Measurements from ENCODE around the gene HERC2. TPM values are rescaled to one million over a fixed set of nuclear protein-coding genes. Genes with fewer than 3 reads are reported as not detected.

HERC2 gene
- total RNA-seq, 6 experiments from 2014 or later, result 33.6 to 47.3 (median 37.0) TPM

GRCh38 chr15:28191832-28192231 lies 130.1 kb downstream of the HERC2 start:
- H3K4me3 Mint-ChIP-seq, result peak overlapping the region; percentile 43
- DNase-seq, result peak; percentile 68
- no peaks in the 10 kb centered on the region for H3K27me3 Mint-ChIP-seq (ENCODE audit: insufficient read depth)
- TF ChIP-seq CTCF (IDR thresholded peaks at IDR 0.05), result peak; percentile 67
- H3K9me3 Mint-ChIP-seq, result no peaks in the 10 kb centered on the region
- peak overlapping the region; percentile 70 for H3K27ac Mint-ChIP-seq
- H3K4me1 Mint-ChIP-seq (ENCODE audit: low read depth), result peaks cover 15% of the 10 kb centered on the region
- peaks cover 15% of the 10 kb centered on the region for H3K36me3 Mint-ChIP-seq (ENCODE audit: low read depth)

GRCh38 chr15:28190391-28191174 lies 131.4 kb downstream of the HERC2 start:
- DNase-seq, result no peak
- H3K27ac Mint-ChIP-seq, result no peak overlapping the region
- no peak overlapping the region for H3K4me3 Mint-ChIP-seq
- TF ChIP-seq CTCF (IDR thresholded peaks at IDR 0.05), result no peak
- peaks cover 15% of the 10 kb centered on the region for H3K4me1 Mint-ChIP-seq (ENCODE audit: low read depth)
- H3K9me3 Mint-ChIP-seq, result no peaks in the 10 kb centered on the region
- H3K36me3 Mint-ChIP-seq (ENCODE audit: low read depth), result peaks cover 9% of the 10 kb centered on the region
- no peaks in the 10 kb centered on the region for H3K27me3 Mint-ChIP-seq (ENCODE audit: insufficient read depth)

GRCh38 chr15:28185148-28185895 lies 136.7 kb downstream of the HERC2 start:
- no peaks in the 10 kb centered on the region for H3K4me1 Mint-ChIP-seq (ENCODE audit: low read depth)
- DNase-seq, result no peak
- no peaks in the 10 kb centered on the region; the same call in 1 of the 2 replicates for H3K27me3 Mint-ChIP-seq (ENCODE audit: insufficient read depth)

GRCh38 chr15:28184166-28184565 lies 137.8 kb downstream of the HERC2 start:
- Mint-ChIP-seq H3K36me3 (ENCODE audit: low read depth) (peaks cover 8% of the 10 kb centered on the region), H3K27me3 (ENCODE audit: insufficient read depth) (no peaks in the 10 kb centered on the region; the same call in 1 of the 2 replicates), H3K27ac (no peak overlapping the region), H3K4me1 (ENCODE audit: low read depth) (no peaks in the 10 kb centered on the region), H3K9me3 (no peaks in the 10 kb centered on the region), H3K4me3 (no peak overlapping the region)
- no peak for TF ChIP-seq CTCF (IDR thresholded peaks at IDR 0.05)
- no peak for DNase-seq

More at GRCh38 chr15:28185148-28185895, 136.7 kb downstream of the HERC2 start:
- no peaks in the 10 kb centered on the region for H3K9me3 Mint-ChIP-seq
- peaks cover 8% of the 10 kb centered on the region for H3K36me3 Mint-ChIP-seq (ENCODE audit: low read depth)
- H3K4me3 Mint-ChIP-seq, result no peak overlapping the region
- TF ChIP-seq CTCF (IDR thresholded peaks at IDR 0.05), result no peak
- H3K27ac Mint-ChIP-seq, result no peak overlapping the region

GRCh38 chr15:28182731-28183130 lies 139.2 kb downstream of the HERC2 start:
- Mint-ChIP-seq H3K4me3 (no peak overlapping the region), H3K27ac (no peak overlapping the region), H3K27me3 (ENCODE audit: insufficient read depth) (no peaks in the 10 kb centered on the region; the same call in 1 of the 2 replicates), H3K4me1 (ENCODE audit: low read depth) (no peaks in the 10 kb centered on the region), H3K36me3 (ENCODE audit: low read depth) (peaks cover 6% of the 10 kb centered on the region), H3K9me3 (no peaks in the 10 kb centered on the region)
- TF ChIP-seq CTCF (IDR thresholded peaks at IDR 0.05), result no peak
- DNase-seq, result no peak
